Spleen (tissue), 13 donors: Measurements from ENCODE around the gene KRT39. TPM values are rescaled to one million over a fixed set of nuclear protein-coding genes. Genes with fewer than 3 reads are reported as not detected.

Experiments
- DNase-seq: peaks from one replicate; pipeline ENCODE4 v3.0.0-alpha.2; 2020
- H3K27ac ChIP-seq, 8 donors: fragments of 200-600 bp; sonication (generic) in 7 of 8; 1 replicate in 4 of 8; 2 replicates in 4 of 8; pipeline versions ENCODE4 v1.5.0 to v1.8.0; 2016 to 2021; ENCODE audit warnings: inconsistent platforms in 4 of 8, mild to moderate bottlenecking in 4 of 8, moderate library complexity in 1 of 8
- H3K27me3 ChIP-seq, 7 donors: fragments of 200-600 bp; sonication (generic) in 6 of 7; replicated peaks in 1 of 7; 1 replicate in 4 of 7; 2 replicates in 3 of 7; pipeline versions ENCODE4 v1.5.0 to v1.8.0; 2016 to 2021; ENCODE audit warnings: inconsistent platforms in 3 of 7, mild to moderate bottlenecking in 1 of 7
- H3K36me3 ChIP-seq, 6 donors: fragments of 200-600 bp; sonication (generic) in 5 of 6; 1 replicate in 4 of 6; 2 replicates in 2 of 6; pipeline versions ENCODE4 v1.5.0 to v1.8.0; 2016 to 2021; ENCODE audit warnings: inconsistent platforms in 2 of 6
- H3K4me1 ChIP-seq, 6 donors: fragments of 200-600 bp; sonication (generic) in 5 of 6; 1 replicate in 3 of 6; 2 replicates in 3 of 6; pipeline versions ENCODE4 v1.5.0 to v1.8.0; 2016 to 2021; ENCODE audit warnings: inconsistent platforms in 3 of 6
- H3K4me3 ChIP-seq, 8 donors: fragments of 200-600 bp; sonication (generic) in 7 of 8; 1 replicate in 4 of 8; 2 replicates in 4 of 8; pipeline versions ENCODE4 v1.5.0 to v1.8.0; 2016 to 2021; ENCODE audit warnings: inconsistent platforms in 4 of 8, mild to moderate bottlenecking in 4 of 8, moderate library complexity in 2 of 8
- H3K9me3 ChIP-seq, 8 donors: fragments of 200-600 bp; sonication (generic) in 7 of 8; 1 replicate in 4 of 8; 2 replicates in 4 of 8; pipeline versions ENCODE4 v1.5.0 to v1.8.0; 2016 to 2021; ENCODE audit warnings: inconsistent platforms in 4 of 8
- CTCF ChIP-seq, 11 experiments: fragments of 200-600 bp in 7 of 11; fragments of 450-650 bp in 4 of 11; sonication (generic) in 4 of 11; IDR thresholded peaks in 8 of 11; conservative IDR thresholded peaks in 3 of 11; 1 replicate in 7 of 11; 2 replicates in 4 of 11; pipeline versions ENCODE4 v1.4.0 to v1.8.0; 2016 to 2021; ENCODE audit warnings: antibody characterized with exemption in 11 of 11, inconsistent platforms in 4 of 11, mild to moderate bottlenecking in 1 of 11
- POLR2A ChIP-seq, 3 donors: fragments of 450-650 bp; IDR thresholded peaks; one replicate each; pipeline ENCODE4 v1.5.1; 2017; ENCODE audit warnings: antibody characterized with exemption in 3 of 3, mild to moderate bottlenecking in 1 of 3
- POLR2AphosphoS5 ChIP-seq, 3 donors: sonication (generic); formaldehyde crosslinking; IDR thresholded peaks; one replicate each; pipeline ENCODE4 v1.5.1; 2017; ENCODE audit warnings: antibody characterized with exemption in 3 of 3
- WGBS, 5 donors: extraction: QIAGEN DNeasy Blood & Tissue Kit in 3 of 5; methylation state at CpG; one replicate each; pipeline versions ENCODE4 v1.1.5 to v1.1.7; 2013 to 2018; 5-methylcytosine and 5-hydroxymethylcytosine counted together
- intact Hi-C: fragments of 100-400 bp; cut with DNase I; formaldehyde crosslinking; loops from one replicate; pipeline ENCODE4 v1.15.0; 2023; ENCODE audit warnings: low total_unique reads
- long read RNA-seq, 2 donors: transcript quantifications; one replicate each; lab custom pipeline, GENCODE V29; 2026
- polyA plus RNA-seq, 3 donors: library from polyadenylated mRNA; stranded (reverse); fragments of 200-250 nt; gene quantifications; one replicate each; pipeline ENCODE4 v1.2.1, GENCODE V29; 2013
- total RNA-seq, 7 donors: library from RNA; depleted of rRNA in 3 of 7; stranded (reverse); fragments of >200 nt in 3 of 7; fragmentation: NEBNext Ultra II Directional in 4 of 7; extraction: Animal tissue kit (Norgen Biotek cat#: 25700) in 4 of 7; gene quantifications; one replicate each; pipeline versions ENCODE4 v1.1.0 to v1.2.1, GENCODE V29; 2016 to 2021
- donor health status: healthy with polysubstance abuse.
- donor health status: DM: no; HTN: no; CAD: no; lungs with moderate emphysema.
- donor health status: DM: no; HTN: no; CAD: no.
- donor health status: Bipolar disorder and iron deficiency.
- donor health status: healthy.
- donor health status: DM: no; HTN: no; CAD: no.
- donor health status: DM: yes; HTN: yes; CAD: no.

Gene KRT39
- total RNA-seq (not detected), polyA plus RNA-seq (not detected)
- long read RNA-seq, donor 1, result 0 reads
- long read RNA-seq, donor 2, result 0 reads

GRCh38 chr17:40966848-40967247 is at the start of gene KRT39:
KRT39 (minus strand) TSS chr17:40966948; CDS start chr17:40966856, 92 bp downstream.
- no peak for DNase-seq
- intact Hi-C loops, result no loop called here
- TF ChIP-seq POLR2A (IDR thresholded peaks at IDR 0.05) (no peak), CTCF (IDR thresholded peaks at IDR 0.05 in 8 of 11, conservative IDR thresholded peaks at IDR 0.05 in 3 of 11) (no peak), POLR2AphosphoS5 (IDR thresholded peaks at IDR 0.05) (no peak)
- Histone ChIP-seq H3K27me3 (peaks cover 0 to 4% (median 0%) of the 10 kb centered on the region in 7 donors), H3K27ac (no peak within 1 kb of the TSS), H3K4me1 (no peaks in the 10 kb centered on the region), H3K36me3 (no peaks in the 10 kb centered on the region), H3K9me3 (no peaks in the 10 kb centered on the region), H3K4me3 (no peak within 1 kb of the TSS)
- 48 to 69% (median 66%) methylated on average over 1 of the region's 1 CpG for WGBS, 5 donors

GRCh38 chr17:41015454-41015853 is 48.7 kb upstream of the KRT39 start:
- 66 to 74% (median 73%) methylated on average over 7 of the region's 7 CpGs for WGBS, 5 donors
- intact Hi-C loops, result no loop called here
- no peak overlapping the region for H3K4me3 ChIP-seq
- no peak for TF ChIP-seq POLR2AphosphoS5 (IDR thresholded peaks at IDR 0.05)
- no peaks in the 10 kb centered on the region for H3K4me1 ChIP-seq
- no peak for DNase-seq
- H3K9me3 ChIP-seq, result no peaks in the 10 kb centered on the region
- H3K27ac ChIP-seq, result no peak overlapping the region
- no peaks in the 10 kb centered on the region for H3K36me3 ChIP-seq
- H3K27me3 ChIP-seq, result no peaks in the 10 kb centered on the region

DNA sequence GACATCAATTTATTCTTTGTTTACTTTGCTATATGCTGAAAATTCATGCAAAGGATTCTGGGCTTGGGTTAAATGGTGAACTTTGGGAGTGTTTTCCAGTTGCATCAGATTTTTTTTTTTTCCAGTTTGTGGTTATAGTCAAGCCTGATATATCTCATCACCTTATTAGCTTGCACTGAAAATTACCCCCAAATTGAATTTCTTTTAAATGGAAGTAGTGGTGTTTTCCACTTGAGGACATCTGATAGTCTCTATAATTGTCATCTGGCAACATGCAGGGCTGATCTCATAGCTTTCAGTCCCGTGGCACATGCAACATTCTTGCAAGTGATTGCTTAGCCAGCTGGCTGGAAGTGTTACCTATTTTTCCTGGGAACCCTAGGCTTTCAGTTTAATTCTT is 46.9 kb upstream of the KRT39 start:
- TF ChIP-seq POLR2A (IDR thresholded peaks at IDR 0.05) (no peak), POLR2AphosphoS5 (IDR thresholded peaks at IDR 0.05) (no peak)
- H3K9me3 ChIP-seq, result no peaks in the 10 kb centered on the region
- no peak overlapping the region for H3K27ac ChIP-seq
- H3K36me3 ChIP-seq, result no peaks in the 10 kb centered on the region
- no peak for DNase-seq
- H3K4me1 ChIP-seq, result no peaks in the 10 kb centered on the region
- H3K27me3 ChIP-seq, result no peaks in the 10 kb centered on the region
- H3K4me3 ChIP-seq, result no peak overlapping the region
- 41 to 76% (median 60%) methylated on average over 1 of the region's 1 CpG for WGBS, 5 donors
- intact Hi-C loops, result no loop called here

- no peaks in the 10 kb centered on the region for H3K27me3 ChIP-seq
- 83 to 96% (median 89%) methylated on average over 3 of the region's 3 CpGs for WGBS, 5 donors
- H3K27ac ChIP-seq, result no peak overlapping the region
- no peak for DNase-seq
- no peak overlapping the region for H3K4me3 ChIP-seq
- intact Hi-C loops, result no loop called here
- no peaks in the 10 kb centered on the region for H3K4me1 ChIP-seq
- H3K9me3 ChIP-seq, result no peaks in the 10 kb centered on the region
- TF ChIP-seq CTCF (IDR thresholded peaks at IDR 0.05 in 8 of 11, conservative IDR thresholded peaks at IDR 0.05 in 3 of 11), result no peak
- TF ChIP-seq POLR2A (IDR thresholded peaks at IDR 0.05), result no peak
- TF ChIP-seq POLR2AphosphoS5 (IDR thresholded peaks at IDR 0.05), result no peak
- no peaks in the 10 kb centered on the region for H3K36me3 ChIP-seq
Observed at GRCh38 chr17:41013181-41013580, 46.4 kb upstream of the KRT39 start.

GRCh38 chr17:41012326-41013120 is 45.8 kb upstream of the KRT39 start:
- TF ChIP-seq CTCF (IDR thresholded peaks at IDR 0.05 in 8 of 11, conservative IDR thresholded peaks at IDR 0.05 in 3 of 11), result no peak
- TF ChIP-seq POLR2AphosphoS5 (IDR thresholded peaks at IDR 0.05), result no peak
- no peak for TF ChIP-seq POLR2A (IDR thresholded peaks at IDR 0.05)
- Histone ChIP-seq H3K4me3 (no peak overlapping the region), H3K4me1 (no peaks in the 10 kb centered on the region), H3K27ac (no peak overlapping the region), H3K9me3 (no peaks in the 10 kb centered on the region), H3K36me3 (no peaks in the 10 kb centered on the region), H3K27me3 (no peaks in the 10 kb centered on the region)
- no peak for DNase-seq
- intact Hi-C loops, result no loop called here
- WGBS, 5 donors, result 64 to 79% (median 75%) methylated on average over 6 of the region's 6 CpGs
